Measurements from ENCODE around the gene ASXL3.

GRCh38 chr18:33669589-33669988 is 91.6 kb downstream of the ASXL3 start:
- TF ChIP-seq CTCF (conservative IDR thresholded peaks at IDR 0.05) (no peak), EZH2 (IDR thresholded peaks at IDR 0.05; ENCODE audit: low read depth) (no peak)
